Mammary epithelial cell (primary cell): ENCODE results near the gene DEFB126.

Experiments
- EZH2 ChIP-seq: IDR thresholded peaks from 2 replicates; pipeline ENCODE4 v1.6.1; 2012; ENCODE audit warnings: low read length, inconsistent platforms, borderline replicate concordance
- TF ChIP-seq, protein P1 (sequence below), 2 donors: IDR thresholded peaks in 1 of 2; conservative IDR thresholded peaks in 1 of 2; 2 replicates each; pipeline ENCODE4 v1.5.1; 2011 to 2012; ENCODE audit warnings: inconsistent platforms in 2 of 2, low read length in 2 of 2, mild to moderate bottlenecking in 2 of 2, control low read depth in 1 of 2, low read depth in 1 of 2; ENCODE audit not compliant: insufficient read depth in 1 of 2; ENCODE audit errors: extremely low read depth in 1 of 2

DNA sequence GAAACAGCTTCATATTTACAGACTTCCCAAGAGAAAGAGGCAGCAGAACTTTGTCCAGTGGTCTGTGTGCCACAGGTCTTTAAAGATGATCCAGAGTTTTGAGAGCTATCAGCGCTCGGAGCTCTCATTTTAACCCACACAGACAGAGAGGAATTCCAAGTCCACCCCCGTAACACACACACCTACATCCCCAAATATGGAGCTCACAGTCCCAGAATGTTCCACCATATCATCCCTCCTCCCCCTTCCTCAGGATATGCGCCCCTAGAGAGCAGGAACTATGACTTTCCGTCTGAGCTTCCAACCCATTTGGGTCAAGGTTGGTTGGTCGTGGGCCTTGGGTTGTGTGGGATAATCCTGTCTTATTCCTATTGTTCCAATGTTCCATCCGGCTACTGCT lies 47.2 kb downstream of the DEFB126 start, which contains the start of gene DEFB128:
- TF ChIP-seq, protein P1, sequence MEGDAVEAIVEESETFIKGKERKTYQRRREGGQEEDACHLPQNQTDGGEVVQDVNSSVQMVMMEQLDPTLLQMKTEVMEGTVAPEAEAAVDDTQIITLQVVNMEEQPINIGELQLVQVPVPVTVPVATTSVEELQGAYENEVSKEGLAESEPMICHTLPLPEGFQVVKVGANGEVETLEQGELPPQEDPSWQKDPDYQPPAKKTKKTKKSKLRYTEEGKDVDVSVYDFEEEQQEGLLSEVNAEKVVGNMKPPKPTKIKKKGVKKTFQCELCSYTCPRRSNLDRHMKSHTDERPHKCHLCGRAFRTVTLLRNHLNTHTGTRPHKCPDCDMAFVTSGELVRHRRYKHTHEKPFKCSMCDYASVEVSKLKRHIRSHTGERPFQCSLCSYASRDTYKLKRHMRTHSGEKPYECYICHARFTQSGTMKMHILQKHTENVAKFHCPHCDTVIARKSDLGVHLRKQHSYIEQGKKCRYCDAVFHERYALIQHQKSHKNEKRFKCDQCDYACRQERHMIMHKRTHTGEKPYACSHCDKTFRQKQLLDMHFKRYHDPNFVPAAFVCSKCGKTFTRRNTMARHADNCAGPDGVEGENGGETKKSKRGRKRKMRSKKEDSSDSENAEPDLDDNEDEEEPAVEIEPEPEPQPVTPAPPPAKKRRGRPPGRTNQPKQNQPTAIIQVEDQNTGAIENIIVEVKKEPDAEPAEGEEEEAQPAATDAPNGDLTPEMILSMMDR (conservative IDR thresholded peaks at IDR 0.05 in 1 of 2, IDR thresholded peaks at IDR 0.05 in 1 of 2; ENCODE audit: extremely low read depth in 1 of 2, insufficient read depth in 1 of 2, low read depth in 1 of 2, low read length in 2 of 2): no peak
- TF ChIP-seq EZH2: no peak
